HUES64 (cell line): ENCODE measurements around the gene CCNL2.
A peak's percentile ranks its signal among the peaks of the same experiment; 100 is the strongest.

Experiments
- H3K27ac ChIP-seq: 2 replicates; pipeline ENCODE4 v1.7.0; 2013; ENCODE audit warnings: low read depth, low read length, inconsistent platforms
- H3K27me3 ChIP-seq: 2 replicates; pipeline ENCODE4 v1.6.1; 2013; ENCODE audit warnings: mild to moderate bottlenecking, low read length; ENCODE audit not compliant: insufficient read depth
- H3K36me3 ChIP-seq: 2 replicates; pipeline ENCODE4 v1.6.1; 2013; ENCODE audit warnings: mild to moderate bottlenecking, low read length; ENCODE audit not compliant: insufficient read depth
- H3K4me1 ChIP-seq: 2 replicates; pipeline ENCODE4 v1.6.1; 2013; ENCODE audit warnings: mild to moderate bottlenecking, low read length, moderate library complexity; ENCODE audit not compliant: insufficient read depth
- H3K4me3 ChIP-seq: 2 replicates; pipeline ENCODE4 v1.5.1; 2013; ENCODE audit warnings: mild to moderate bottlenecking, low read length, moderate library complexity
- H3K9ac ChIP-seq: 2 replicates; pipeline ENCODE4 v1.6.1; 2013; ENCODE audit warnings: mild to moderate bottlenecking, low read depth, low read length
- H3K9me3 ChIP-seq: 2 replicates; pipeline ENCODE4 v1.6.1; 2013; ENCODE audit warnings: low read depth, low read length; ENCODE audit not compliant: insufficient read depth
- WGBS: fragments of 150-250, 120-280 bp; methylation state at CpG from one replicate; pipeline ENCODE4 v1.1.7; 2013; ENCODE audit warnings: missing lambda C conversion rate; 5-methylcytosine and 5-hydroxymethylcytosine counted together

Gene CCNL2

DNA sequence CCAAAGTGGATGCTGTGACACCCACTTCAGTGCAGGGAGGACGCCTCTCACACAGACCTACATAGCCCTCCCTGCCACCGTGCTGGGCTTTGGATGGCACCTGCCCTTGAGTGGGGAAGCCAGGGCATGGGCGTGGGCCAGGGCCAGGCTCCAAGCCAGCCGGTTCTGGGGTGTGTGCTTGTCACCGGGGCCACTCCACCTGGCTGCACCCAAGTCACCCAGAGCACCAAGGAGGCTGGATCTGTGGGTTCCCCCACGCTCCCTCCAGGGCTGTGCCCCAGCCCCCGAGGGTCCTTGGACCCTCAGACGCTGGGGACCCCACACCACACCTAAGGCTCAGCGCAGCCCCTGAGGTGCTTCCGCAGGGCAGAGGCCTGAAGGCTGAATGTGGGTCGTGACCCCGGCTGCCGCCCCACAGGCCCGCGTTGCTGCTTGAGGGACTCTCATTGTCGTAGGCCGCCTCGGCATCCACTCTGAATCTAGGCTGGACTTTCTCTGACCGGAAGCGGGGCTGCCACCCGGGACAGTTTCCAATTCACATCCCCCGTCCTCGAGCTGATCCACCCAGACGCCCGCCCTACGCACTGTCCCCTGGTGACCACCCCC, 42.2 kb downstream of the CCNL2 start:
- Histone ChIP-seq H3K9ac (no peak overlapping the region), H3K36me3 (no peaks in the 10 kb centered on the region), H3K4me1 (peaks cover 32% of the 10 kb centered on the region), H3K27me3 (peaks cover 5% of the 10 kb centered on the region; the same call in 1 of the 2 replicates), H3K9me3 (no peaks in the 10 kb centered on the region), H3K4me3 (peak overlapping the region; percentile 57; the same call in 1 of the 2 replicates), H3K27ac (no peak overlapping the region)
- 86% methylated on average over 26 of the region's 26 CpGs for WGBS

DNA sequence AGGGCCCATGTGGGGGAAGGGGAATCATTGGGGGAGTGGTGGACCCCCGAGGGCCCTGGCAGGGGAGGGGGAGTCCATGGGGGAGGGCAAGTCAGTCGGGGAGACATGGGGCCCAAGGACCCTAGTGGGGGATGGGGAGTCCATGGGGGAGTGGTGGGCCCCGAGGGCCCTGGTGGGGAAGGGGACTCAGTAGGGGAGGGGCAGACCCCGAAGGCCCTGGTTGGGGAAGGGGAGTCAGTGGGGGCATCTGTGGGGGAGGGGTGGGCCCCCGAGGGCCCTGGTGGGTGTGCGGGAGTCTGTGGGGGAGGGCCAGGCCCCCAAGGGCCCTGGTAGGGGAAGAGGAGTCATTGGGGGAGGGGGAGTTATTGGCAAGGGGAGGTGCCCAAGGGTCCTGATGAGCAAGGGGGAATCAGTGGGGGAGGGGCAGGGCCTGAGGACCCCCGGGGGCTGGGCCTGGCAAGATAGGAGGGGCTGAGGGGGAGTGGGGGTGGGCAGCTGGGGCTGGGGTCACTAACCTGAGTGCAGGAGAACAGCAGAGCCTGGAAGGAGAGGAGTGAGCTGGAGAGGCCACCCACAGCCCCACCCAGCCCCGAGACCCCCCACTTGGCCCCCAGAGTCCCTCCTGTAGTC, 42.9 kb downstream of the CCNL2 start:
- Histone ChIP-seq H3K9me3 (no peaks in the 10 kb centered on the region), H3K27me3 (peaks cover 5% of the 10 kb centered on the region; the same call in 1 of the 2 replicates), H3K36me3 (no peaks in the 10 kb centered on the region), H3K9ac (no peak overlapping the region), H3K27ac (no peak overlapping the region), H3K4me1 (peaks cover 32% of the 10 kb centered on the region), H3K4me3 (no peak overlapping the region)
- WGBS: 88% methylated on average over 7 of the region's 8 CpGs

DNA sequence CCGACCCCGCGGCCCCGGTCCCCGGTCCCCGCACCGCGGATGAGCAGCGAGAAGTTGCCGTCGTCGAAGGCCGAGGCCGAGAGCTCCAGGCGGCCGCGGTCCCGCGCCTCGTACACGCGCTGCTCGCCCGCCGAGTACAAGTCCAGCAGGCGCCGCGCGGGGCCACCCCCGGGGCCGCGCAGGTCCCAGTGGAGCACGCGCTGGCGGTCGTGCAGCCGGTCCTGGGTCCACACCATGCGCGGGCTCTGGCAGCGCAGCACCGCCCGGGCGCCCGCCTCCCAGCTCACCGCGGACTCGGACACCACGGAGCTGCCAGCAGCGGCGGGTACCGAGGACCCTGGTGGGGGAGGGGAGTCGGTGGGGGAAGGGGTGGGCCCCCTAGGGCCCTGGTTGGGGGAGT, 43.7 kb downstream of the CCNL2 start:
- H3K27ac ChIP-seq: no peak overlapping the region
- no peaks in the 10 kb centered on the region for H3K36me3 ChIP-seq
- H3K4me1 ChIP-seq: peaks cover 25% of the 10 kb centered on the region
- H3K9ac ChIP-seq: no peak overlapping the region
- 93% methylated on average over 49 of the region's 52 CpGs for WGBS
- H3K27me3 ChIP-seq: peaks cover 5% of the 10 kb centered on the region; the same call in 1 of the 2 replicates
- H3K9me3 ChIP-seq: no peaks in the 10 kb centered on the region
- H3K4me3 ChIP-seq: no peak overlapping the region

GRCh38 chr1:1354271-1355247, 44.6 kb downstream of the CCNL2 start:
- Histone ChIP-seq H3K4me1 (peaks cover 20% of the 10 kb centered on the region), H3K4me3 (peak overlapping the region; percentile 29; the same call in 1 of the 2 replicates), H3K27ac (no peak overlapping the region), H3K36me3 (no peaks in the 10 kb centered on the region), H3K9me3 (no peaks in the 10 kb centered on the region), H3K27me3 (peaks cover 5% of the 10 kb centered on the region; the same call in 1 of the 2 replicates), H3K9ac (no peak overlapping the region)
- 93% methylated on average over 116 of the region's 116 CpGs for WGBS

GRCh38 chr1:1353389-1354151, 45.6 kb downstream of the CCNL2 start:
- no peak overlapping the region; the same call in 1 of the 2 replicates for H3K9ac ChIP-seq
- H3K27ac ChIP-seq: peak overlapping the region; percentile 10; the same call in 1 of the 2 replicates
- H3K4me1 ChIP-seq: peaks cover 11% of the 10 kb centered on the region
- H3K9me3 ChIP-seq: no peaks in the 10 kb centered on the region
- H3K4me3 ChIP-seq: peak overlapping the region; percentile 12; the same call in 1 of the 2 replicates
- H3K36me3 ChIP-seq: no peaks in the 10 kb centered on the region
- H3K27me3 ChIP-seq: peaks cover 5% of the 10 kb centered on the region; the same call in 1 of the 2 replicates
- WGBS: 54% methylated on average over 28 of the region's 28 CpGs

- Histone ChIP-seq H3K9me3 (no peaks in the 10 kb centered on the region), H3K4me1 (peaks cover 9% of the 10 kb centered on the region; the same call in 1 of the 2 replicates), H3K4me3 (no peak overlapping the region), H3K27me3 (peaks cover 5% of the 10 kb centered on the region; the same call in 1 of the 2 replicates), H3K9ac (no peak overlapping the region), H3K27ac (no peak overlapping the region), H3K36me3 (no peaks in the 10 kb centered on the region)
- 54% methylated on average over 5 of the region's 5 CpGs for WGBS
Measured at GRCh38 chr1:1352786-1353388, 46.2 kb downstream of the CCNL2 start.

DNA sequence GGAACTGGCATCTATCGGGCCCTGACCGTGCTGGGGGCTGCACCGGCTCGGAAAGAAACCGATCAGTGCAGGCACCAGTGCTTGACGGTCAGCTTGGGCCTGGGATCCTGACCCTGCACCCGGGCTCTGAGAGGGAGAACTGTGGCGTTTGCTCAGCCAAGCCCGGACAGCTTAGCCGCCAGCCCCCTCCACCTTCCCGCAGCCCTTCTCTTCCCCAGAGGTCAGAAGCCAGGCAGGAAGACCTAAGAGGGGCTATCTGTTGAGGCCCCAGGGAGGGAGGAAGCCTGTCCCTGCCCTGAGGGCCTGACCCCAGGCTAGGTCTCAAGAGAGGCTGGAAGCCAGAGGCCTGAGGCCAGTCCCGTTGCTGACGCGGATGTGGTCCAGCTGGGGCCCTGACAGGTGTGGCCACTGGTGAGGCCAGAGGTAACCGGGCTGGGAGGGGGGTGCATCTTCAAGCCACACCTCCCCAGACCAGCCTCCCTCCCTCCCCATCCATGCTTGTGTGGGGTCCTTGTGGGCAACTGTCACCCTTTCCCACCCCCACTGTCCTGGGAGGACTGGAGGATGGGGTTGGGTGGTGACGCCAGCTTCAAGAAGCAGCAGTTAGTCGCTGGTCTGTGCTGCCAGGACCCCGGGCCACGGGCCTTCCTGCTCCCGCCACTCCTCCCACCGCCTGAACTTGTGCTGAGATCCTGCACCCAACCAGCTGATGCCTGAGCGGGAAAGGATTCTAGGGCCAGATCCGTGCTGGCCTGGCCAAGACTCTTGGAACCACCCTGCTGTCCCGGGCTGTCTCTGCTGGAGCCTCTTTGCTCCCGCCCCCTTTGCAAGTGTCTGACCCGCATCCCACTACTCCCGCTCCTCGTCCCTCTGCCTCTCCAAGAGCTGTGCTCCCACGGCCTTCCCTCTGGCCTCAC, 47.4 kb downstream of the CCNL2 start:
- Histone ChIP-seq H3K36me3 (no peaks in the 10 kb centered on the region), H3K9me3 (no peaks in the 10 kb centered on the region), H3K4me3 (peak overlapping the region; percentile 47), H3K4me1 (peaks cover 8% of the 10 kb centered on the region; the same call in 1 of the 2 replicates), H3K27ac (peak overlapping the region; percentile 25; the same call in 1 of the 2 replicates), H3K27me3 (peaks cover 5% of the 10 kb centered on the region; the same call in 1 of the 2 replicates), H3K9ac (peak overlapping the region; percentile 19; the same call in 1 of the 2 replicates)
- 57% methylated on average over 28 of the region's 29 CpGs for WGBS

- Histone ChIP-seq H3K4me1 (peaks cover 8% of the 10 kb centered on the region; the same call in 1 of the 2 replicates), H3K9me3 (no peaks in the 10 kb centered on the region), H3K36me3 (no peaks in the 10 kb centered on the region), H3K4me3 (peak within 1 kb of the TSS; percentile 95), H3K9ac (peak within 1 kb of the TSS; percentile 96), H3K27me3 (peaks cover under 1% of the 10 kb centered on the region; the same call in 1 of the 2 replicates), H3K27ac (peak within 1 kb of the TSS; percentile 89)
- WGBS: under 1% methylated on average over 117 of the region's 122 CpGs
Measured at GRCh38 chr1:1349256-1350012, 49.7 kb downstream of the CCNL2 start, which contains the start of gene DVL1. Gene DVL1, minus strand, starts transcription at chr1:1349418. Its CDS starts 353 bp downstream, at chr1:1349065.
